GM18870 (cell line): ENCODE data around the gene ACAD10.
"Not testable (repeated sequence)": the region's sequence is repeated elsewhere in the genome, so short reads cannot be mapped to it uniquely, and the experiment has no call there.

Experiments
- ATAC-seq: cut with Tn5 transposase; IDR thresholded peaks from one replicate; pipeline ENCODE4 v1.9.1; 2021; ENCODE audit warnings: moderate library complexity; ENCODE audit not compliant: unreplicated experiment

Gene ACAD10

GRCh38 chr12:111748151-111748672 is 62.4 kb downstream of the ACAD10 start:
- ATAC-seq, result no peak

DNA sequence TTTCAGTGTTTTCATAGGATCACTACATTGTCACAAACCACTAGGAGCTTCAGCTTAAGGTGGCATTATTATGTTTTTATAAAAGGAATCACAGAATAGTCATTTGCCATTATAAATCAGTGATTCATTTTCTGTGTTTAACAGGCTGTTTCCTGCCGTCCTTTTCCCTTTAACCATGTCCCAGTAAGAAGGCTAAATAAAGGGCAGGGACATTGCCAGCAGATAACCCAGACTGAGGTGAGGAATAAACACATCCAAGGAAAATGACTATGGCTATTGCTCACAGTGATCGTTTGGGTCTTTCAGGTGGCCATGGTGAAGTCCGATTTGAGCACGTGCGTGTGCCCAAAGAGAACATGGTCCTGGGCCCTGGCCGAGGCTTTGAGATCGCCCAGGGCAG is 63.0 kb downstream of the ACAD10 start:
- no peak for ATAC-seq

DNA sequence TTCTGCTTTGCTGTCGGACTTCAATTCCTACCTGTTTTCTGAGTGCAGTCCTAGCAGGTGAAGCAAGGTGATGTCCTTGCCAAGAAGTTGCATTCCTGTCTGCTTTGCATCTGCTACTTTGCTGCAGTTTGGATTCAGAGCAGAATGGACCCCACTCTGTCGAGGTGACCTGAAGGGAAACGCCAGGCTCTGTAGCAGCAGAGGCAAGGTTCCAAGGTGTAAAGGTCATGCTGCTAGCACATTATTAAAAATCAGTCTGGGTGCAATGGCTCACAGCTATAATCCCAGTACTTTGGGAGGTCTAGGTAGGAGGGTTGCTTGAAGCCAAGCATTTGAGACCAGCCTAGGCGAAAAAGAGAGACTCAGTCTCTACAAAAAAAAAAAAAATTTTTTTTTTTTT is 63.5 kb downstream of the ACAD10 start:
- no peak for ATAC-seq

DNA sequence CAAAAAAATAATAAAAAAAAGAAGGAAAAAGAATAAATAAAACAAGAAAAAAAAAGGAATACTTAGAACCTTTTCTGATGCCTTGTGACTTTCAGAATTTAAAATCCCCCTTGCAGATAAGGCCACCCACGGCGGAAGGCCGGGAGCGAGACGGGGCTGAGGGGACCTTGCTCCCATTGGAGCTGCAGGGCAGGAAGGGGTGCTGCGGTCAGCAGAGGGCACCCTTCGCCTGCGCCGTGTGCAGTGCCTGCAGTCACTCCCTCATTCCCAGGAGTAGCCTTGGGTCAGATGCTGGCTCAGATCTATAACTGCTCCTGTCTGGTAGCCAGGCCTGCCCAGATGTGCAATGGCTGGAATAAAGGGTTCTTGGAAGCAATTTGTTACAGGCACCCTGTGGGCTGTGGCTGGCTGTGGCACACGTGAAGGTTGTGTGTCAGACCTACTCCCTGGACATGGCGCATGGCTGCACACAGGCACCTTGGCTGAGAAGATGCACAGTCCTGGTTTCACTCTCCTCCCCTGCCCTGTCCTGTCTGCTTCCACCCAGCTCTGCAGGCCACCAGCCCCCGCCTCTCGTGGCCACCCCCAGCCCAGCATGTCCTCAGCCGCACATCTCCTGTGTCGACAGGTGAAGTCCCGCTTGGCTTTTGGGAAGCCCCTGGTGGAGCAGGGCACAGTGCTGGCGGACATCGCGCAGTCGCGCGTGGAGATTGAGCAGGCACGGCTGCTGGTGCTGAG is 67.5 kb downstream of the ACAD10 start:
- no peak for ATAC-seq

DNA sequence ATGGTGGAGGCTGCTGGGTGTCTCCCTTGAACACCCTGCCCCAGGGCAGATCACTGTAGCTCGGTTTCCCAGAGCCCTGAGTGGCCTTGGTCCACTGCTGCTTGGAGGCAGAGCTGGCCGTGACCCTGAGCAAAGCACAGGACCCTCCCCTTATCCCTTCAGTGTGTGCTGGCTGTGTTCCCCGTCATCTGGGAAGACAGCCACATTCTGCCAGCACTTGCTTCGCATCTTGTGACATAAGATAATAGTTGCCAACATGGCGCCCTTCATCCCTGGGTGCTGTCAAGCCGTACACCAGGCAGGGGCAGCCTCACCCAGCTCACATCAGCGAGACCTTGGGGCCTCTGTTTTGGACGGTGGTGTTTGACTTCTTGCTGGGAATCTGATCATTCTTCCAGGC is 68.8 kb downstream of the ACAD10 start:
- no peak for ATAC-seq

GRCh38 chr12:111756196-111756595 is 70.3 kb downstream of the ACAD10 start:
- no peak for ATAC-seq

DNA sequence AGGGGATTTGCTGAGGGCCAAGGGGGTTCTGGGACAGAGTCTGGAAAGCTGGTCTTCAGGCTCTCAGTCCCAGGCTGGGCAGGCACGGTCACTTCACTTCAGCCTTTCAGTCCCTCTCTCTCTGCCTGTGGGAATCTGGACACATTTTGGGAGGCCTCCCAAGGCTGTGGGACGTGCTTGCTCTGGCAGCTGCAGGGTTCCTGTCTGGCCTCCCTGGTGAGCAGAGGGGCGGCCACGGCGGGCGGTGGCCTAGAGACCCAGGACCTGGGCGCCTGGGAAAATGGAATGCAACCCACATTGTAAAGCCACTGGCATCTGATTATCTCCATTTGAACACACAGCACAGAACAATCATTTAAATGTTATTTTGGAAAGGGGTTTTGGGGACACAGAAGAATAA is 70.8 kb downstream of the ACAD10 start:
- no peak for ATAC-seq

DNA sequence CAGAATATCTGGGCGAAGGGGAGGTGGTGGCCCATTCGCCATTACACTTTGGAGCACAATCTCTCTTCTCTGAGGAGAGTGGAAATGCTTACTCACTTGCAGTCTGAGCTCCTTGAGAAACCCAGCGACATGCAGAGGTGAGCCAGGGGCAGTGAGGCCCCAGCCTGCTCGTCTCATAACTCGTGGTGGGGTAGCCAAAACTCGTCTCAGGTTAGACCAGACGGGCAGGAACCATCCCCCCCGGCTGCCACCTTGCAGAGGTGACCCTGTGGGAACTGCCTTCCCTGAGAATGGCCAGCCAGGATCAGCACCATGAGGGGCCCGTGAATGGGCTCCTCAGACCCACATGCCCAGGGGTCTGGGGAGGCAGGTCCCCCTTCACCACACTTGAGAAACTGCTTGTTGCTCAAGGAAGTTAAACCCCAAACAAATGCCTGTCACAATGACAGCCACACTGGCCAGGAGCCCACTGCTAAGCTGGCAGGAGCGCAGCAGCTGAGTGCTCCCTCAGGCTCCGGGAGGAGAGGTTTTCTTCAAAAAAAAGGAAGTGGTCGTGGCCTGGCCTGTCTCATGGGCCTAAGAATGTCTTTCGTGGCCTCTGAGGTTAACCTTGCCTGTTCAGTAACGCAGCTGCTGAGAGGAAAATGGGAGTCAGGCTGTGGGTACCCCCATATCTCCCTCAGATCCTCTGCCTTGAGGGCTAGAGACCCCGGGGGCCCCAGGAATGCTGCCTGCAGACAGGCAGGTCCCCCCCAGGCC is 71.7 kb downstream of the ACAD10 start:
- no peak for ATAC-seq

DNA sequence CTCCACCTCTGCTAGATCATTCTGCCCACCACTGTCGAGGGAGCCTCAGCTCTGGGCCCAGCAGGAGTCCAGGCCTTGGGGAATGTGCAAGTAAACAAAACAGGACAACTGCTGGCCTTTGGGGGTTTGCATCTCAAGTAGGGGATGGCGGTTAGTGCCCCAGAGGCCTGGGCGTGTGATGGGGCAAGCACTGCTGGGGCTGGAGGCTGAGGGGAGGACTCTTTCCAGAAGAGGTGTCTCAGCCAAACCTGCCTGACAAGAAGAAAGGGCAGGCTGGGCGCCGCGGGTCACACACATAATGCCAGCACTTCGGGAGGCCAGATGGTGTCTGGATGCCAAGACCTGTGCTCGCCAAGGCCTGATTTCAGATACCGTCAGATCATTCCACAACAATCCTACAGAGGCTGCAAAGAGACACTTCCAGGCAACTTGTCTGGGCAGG is 72.3 kb downstream of the ACAD10 start:
- ATAC-seq, result no peak

DNA sequence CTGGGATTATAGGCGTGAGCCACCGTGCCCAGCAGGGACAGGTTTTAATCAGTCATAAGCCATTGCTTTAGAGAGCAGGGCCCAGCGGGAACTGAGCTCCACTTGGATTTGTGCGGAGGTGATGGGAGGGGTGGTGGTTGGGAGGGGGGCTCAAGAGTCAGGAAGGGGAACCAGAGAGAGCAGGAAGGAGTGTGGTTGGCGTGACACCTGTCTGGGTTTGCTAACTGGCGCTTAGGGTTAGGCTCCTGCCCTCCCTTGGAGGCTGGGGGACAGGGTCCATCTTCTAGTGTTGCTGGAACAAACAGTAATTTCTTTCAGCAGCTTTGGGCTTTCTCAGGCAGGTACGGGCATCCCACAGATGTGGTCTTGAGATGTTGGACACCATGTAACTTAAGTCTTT is 73.4 kb downstream of the ACAD10 start:
- ATAC-seq, result no peak

- ATAC-seq, result no peak
Measured at GRCh38 chr12:111759991-111760390, 74.1 kb downstream of the ACAD10 start.

DNA sequence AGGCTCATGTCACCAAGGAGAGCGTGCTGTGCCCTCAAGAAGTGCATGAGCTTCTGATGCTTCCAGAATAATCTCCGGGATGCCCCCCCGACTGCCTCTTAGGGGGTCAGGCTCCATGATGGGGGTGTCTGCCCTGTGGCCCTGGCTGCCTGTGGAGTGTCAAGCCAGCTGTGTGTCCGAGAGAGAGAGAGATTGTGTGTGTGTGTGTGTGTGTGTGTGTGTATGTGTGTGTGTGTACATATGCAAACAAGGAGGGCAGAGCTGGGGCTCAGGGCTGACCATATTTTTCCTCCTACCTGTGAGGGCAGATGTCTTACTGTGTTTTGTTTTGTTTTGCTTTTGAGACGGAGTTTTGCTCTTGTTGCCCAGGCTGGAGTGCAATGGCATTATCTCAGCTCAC is 75.2 kb downstream of the ACAD10 start:
- no peak for ATAC-seq

- ATAC-seq, result peak; percentile 29
Measured at GRCh38 chr12:111761706-111762105, 75.9 kb downstream of the ACAD10 start.

DNA sequence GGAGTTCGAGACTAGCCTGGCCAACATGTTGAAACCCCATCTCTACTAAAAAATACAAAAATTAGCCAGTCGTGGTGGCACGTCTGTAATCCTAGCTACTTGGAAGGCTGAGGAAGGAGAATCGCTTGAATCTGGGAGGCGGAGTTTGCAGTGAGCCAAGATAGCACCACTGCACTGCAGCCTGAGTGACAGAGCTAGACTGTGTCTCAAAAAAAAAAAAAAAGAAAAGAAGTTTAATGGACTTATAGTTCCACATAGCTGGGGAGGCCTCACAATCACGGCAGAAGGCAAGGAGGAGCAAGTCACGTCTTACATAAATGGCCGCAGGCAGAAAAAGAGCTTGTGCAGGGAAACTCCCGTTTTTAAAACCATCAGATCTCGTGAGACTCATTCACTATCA is 77.7 kb downstream of the ACAD10 start:
- ATAC-seq, result not testable (repeated sequence)

DNA sequence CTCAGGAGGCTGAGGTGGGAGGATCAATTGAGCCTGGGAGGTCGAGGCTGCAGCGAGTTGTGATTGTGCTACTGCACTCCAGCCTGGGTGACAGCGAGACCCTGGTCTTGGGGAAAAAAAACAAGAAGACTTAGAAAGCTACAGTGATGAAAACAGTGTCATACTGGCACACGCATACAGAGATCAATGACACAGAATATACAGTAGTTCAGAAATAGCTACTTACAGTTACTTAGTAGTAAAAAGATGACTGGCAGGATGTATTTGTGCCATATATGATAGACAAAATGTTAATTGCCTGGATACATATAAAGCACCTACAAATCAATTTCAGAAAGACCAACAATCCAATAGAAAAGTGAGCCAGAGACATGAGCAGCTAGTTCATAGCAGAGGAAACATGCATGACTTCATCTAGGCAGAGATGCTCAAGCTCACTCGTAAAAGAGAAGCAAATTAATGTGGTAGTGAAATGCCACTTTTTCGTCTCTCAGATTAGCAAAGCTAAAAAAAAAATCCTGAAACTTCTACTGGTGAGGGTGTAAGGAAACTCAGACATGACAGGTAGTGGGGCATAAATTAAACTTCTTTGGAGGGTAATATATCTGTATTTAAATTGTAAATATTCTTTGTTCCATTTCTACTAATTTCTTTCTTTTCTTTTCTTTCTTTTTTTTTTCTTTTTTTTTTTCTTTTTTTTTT is 78.4 kb downstream of the ACAD10 start:
- ATAC-seq, result no peak

GRCh38 chr12:111766608-111767361 is 80.9 kb downstream of the ACAD10 start, which contains the start of gene ALDH2:
ALDH2 (plus strand) TSS chr12:111766933; CDS start chr12:111766983, 50 bp downstream.
- no peak for ATAC-seq

- ATAC-seq, result no peak
Measured at GRCh38 chr12:111767362-111768158, 81.7 kb downstream of the ACAD10 start.

- no peak for ATAC-seq
Measured at GRCh38 chr12:111768159-111768895, 82.5 kb downstream of the ACAD10 start.

DNA sequence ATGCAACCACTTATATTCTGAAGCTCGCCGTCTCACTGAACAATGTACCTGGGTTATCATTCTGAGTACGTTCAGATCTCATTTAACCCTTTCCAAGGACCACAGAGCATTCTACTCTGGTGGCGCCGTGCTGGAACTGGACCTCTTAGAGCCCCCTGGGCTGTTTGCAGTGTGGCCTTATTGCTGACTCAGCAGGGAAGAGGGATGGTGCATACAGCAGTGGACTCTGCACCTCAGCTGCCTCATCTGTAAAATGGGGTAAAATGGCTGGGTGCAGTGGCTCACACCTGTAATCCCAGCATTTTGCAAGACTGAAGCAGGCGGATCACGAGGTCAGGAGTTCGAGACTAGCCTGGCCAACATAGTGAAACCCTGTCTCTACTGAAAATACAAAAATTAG is 83.7 kb downstream of the ACAD10 start:
- ATAC-seq, result no peak
